ENCODE results near the gene BLOC1S3. TPM values are rescaled to one million over a fixed set of nuclear protein-coding genes. Genes with fewer than 3 reads are reported as not detected.

BLOC1S3 gene
- total and polyA plus RNA-seq, 2 of the 13 experiments (the other 11 are each of a cell fraction or from before 2014, with no cell fraction given), result 4.3 to 4.8 TPM

- in situ Hi-C loops (cut with HindIII; ENCODE audit: extremely low pct_ligation_motif_present, low pct_unique_long_range_greater_than_20kb) (no loop called here), intact Hi-C loops (cut with micrococcal nuclease; ENCODE audit: unreplicated experiment) (no loop called here)
- TF ChIP-seq MYC (CRISPR knock-in tag; IDR thresholded peaks at IDR 0.05; ENCODE audit: borderline replicate concordance), result no peak
- TF ChIP-seq TEF (CRISPR knock-in tag; IDR thresholded peaks at IDR 0.05), result no peak
- no peak for TF ChIP-seq ZNF383 (CRISPR knock-in tag; IDR thresholded peaks at IDR 0.05; ENCODE audit: borderline replicate concordance)
- TF ChIP-seq REPIN1 (CRISPR knock-in tag; IDR thresholded peaks at IDR 0.05; ENCODE audit: borderline replicate concordance, low read depth), result no peak
- TF ChIP-seq ZBTB21 (CRISPR knock-in tag; IDR thresholded peaks at IDR 0.05), result no peak
- TF ChIP-seq BCL6 (CRISPR knock-in tag; IDR thresholded peaks at IDR 0.05), result no peak
- no peak for TF ChIP-seq ZC3H4 (CRISPR knock-in tag; IDR thresholded peaks at IDR 0.05; ENCODE audit: borderline replicate concordance)
- TF ChIP-seq ZBTB46 (CRISPR knock-in tag; IDR thresholded peaks at IDR 0.05; ENCODE audit: borderline replicate concordance), result no peak
- TF ChIP-seq GABPA (IDR thresholded peaks at IDR 0.05; ENCODE audit: low read depth, low read length), result no peak
- TF ChIP-seq GABPA (CRISPR knock-in tag; IDR thresholded peaks at IDR 0.05; ENCODE audit: low read depth), result no peak
- no peak for TF ChIP-seq ZNF766 (CRISPR knock-in tag; IDR thresholded peaks at IDR 0.05; ENCODE audit: borderline replicate concordance)
- no peak for TF ChIP-seq ZSCAN22 (CRISPR knock-in tag; IDR thresholded peaks at IDR 0.05)
- no peak for TF ChIP-seq ZNF207 (IDR thresholded peaks at IDR 0.05; ENCODE audit: borderline replicate concordance)
- no peak for TF ChIP-seq FLYWCH1 (CRISPR knock-in tag; IDR thresholded peaks at IDR 0.05)
- TF ChIP-seq, protein P1, sequence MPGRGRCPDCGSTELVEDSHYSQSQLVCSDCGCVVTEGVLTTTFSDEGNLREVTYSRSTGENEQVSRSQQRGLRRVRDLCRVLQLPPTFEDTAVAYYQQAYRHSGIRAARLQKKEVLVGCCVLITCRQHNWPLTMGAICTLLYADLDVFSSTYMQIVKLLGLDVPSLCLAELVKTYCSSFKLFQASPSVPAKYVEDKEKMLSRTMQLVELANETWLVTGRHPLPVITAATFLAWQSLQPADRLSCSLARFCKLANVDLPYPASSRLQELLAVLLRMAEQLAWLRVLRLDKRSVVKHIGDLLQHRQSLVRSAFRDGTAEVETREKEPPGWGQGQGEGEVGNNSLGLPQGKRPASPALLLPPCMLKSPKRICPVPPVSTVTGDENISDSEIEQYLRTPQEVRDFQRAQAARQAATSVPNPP (CRISPR knock-in tag; IDR thresholded peaks at IDR 0.05), result no peak
- TF ChIP-seq FOXA3 (CRISPR knock-in tag; IDR thresholded peaks at IDR 0.05), result no peak
- Histone ChIP-seq H2AFZ (ENCODE audit: low read length) (no peak overlapping the region), H4K20me1 (ENCODE audit: insufficient read depth, low read length) (no peaks in the 10 kb centered on the region), H3K4me3 (replicated peaks in 1 of 3; ENCODE audit: insufficient read depth in 1 of 3, low read depth in 2 of 3, low read length in 3 of 3) (no peak overlapping the region), H3K27ac (ENCODE audit: extremely low read length, insufficient read depth, low read length) (no peak overlapping the region), H3K9me3 (ENCODE audit: low read length) (no peaks in the 10 kb centered on the region), H3K9ac (ENCODE audit: insufficient read depth, low read depth, low read length) (no peak overlapping the region), H3K4me1 (ENCODE audit: insufficient read depth, low read length) (peaks cover 36% of the 10 kb centered on the region), H3K36me3 (replicated peaks in 1 of 2; ENCODE audit: control insufficient read depth in 1 of 2, insufficient read depth in 2 of 2, low read length in 2 of 2) (no peaks in the 10 kb centered on the region), H3K27me3 (ENCODE audit: control insufficient read depth in 1 of 2, insufficient read depth in 2 of 2, low read length in 2 of 2) (no peaks in the 10 kb centered on the region), H3K79me2 (ENCODE audit: insufficient read depth, low read length) (no peaks in the 10 kb centered on the region), H3K4me2 (ENCODE audit: low read depth, low read length) (no peak overlapping the region)
- no peak for DNase-seq (ENCODE audit: low spot score)
- ChIA-PET POLR2A (no interaction called here), CTCF (ENCODE audit: low intra/inter-chr PET ratio, low total read pairs) (no interaction called here)
- FAIRE-seq, result no peak
- no TSS peak for BruUV-seq (replicated peaks)
- ATAC-seq, result no peak
- 88% methylated on average over 4 of the region's 4 CpGs for WGBS (ENCODE audit: low lambda C conversion rate)
Observed at GRCh38 chr19:45150180-45150579, 28.4 kb upstream of the BLOC1S3 start.

Measured in HepG2 (cell line).